Left lobe of liver (tissue), 2 donors: ENCODE measurements around the gene PERM1. TPM values are rescaled to one million over a fixed set of nuclear protein-coding genes. Genes with fewer than 3 reads are reported as not detected.
A peak's percentile ranks its signal among the peaks of the same experiment; 100 is the strongest.
"Not testable (repeated sequence)": the region's sequence is repeated elsewhere in the genome, so short reads cannot be mapped to it uniquely, and the experiment has no call there.

Experiments used
- ATAC-seq: fragments of 200-7000 bp; cut with Tn5 transposase; one replicate; pipeline ENCODE4 v1.9.1; 2020; ENCODE audit warnings: mild to moderate bottlenecking, moderate library complexity
- DNase-seq: peaks from one replicate; pipeline ENCODE4 v3.0.0-alpha.2; 2020; ENCODE audit warnings: low spot score
- total RNA-seq: library from RNA; stranded (reverse); gene quantifications from one replicate; pipeline ENCODE4 v1.2.1, GENCODE V29; 2021
- donor health status: DM: no; HTN: no; CAD: no; lungs with moderate emphysema.
- donor health status: DM: no; HTN: yes; CAD: no.

The PERM1 gene
- total RNA-seq, 1 donor from 2014 or later: 0.83 TPM

DNA sequence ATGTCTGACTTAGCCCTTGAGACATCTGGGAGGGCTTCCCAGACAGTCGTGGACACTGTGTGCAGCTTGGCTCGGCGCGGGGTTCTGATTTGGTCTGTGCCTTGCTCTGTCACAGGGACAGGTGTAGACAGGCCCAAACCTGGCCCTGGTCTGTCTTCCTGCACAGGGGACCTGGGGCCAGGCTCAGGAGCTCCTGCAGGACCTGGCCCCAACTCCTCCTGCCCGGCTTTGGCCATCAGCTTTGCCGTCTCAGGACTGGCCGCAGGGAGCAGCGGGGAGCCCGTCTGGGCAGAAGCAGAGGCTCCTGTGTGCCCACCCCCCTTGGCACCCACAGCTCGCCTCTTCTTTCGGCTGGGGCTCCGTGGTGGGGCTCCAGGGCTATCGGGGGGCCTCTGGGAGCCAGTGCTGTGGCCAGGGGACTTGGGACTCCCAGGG, 1.7 kb downstream of the PERM1 start:
- ATAC-seq: no peak
- DNase-seq: no peak

DNA sequence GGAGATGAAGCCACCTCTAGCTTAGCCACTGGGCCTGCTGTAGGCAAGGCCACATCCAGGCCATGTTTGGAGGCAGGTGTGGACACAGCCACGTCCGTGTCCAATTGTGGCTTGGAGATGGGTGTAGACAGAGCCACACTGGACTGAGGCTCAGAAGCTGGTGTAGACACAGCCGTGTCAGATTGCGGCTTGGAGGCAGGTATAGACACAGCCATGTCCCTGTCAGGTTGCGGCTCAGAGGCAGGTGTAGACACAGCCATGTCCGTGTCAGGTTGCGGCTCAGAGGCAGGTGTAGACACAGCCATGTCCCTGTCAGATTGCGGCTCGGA, 2.2 kb downstream of the PERM1 start:
- ATAC-seq (no peak), DNase-seq (no peak)

DNA sequence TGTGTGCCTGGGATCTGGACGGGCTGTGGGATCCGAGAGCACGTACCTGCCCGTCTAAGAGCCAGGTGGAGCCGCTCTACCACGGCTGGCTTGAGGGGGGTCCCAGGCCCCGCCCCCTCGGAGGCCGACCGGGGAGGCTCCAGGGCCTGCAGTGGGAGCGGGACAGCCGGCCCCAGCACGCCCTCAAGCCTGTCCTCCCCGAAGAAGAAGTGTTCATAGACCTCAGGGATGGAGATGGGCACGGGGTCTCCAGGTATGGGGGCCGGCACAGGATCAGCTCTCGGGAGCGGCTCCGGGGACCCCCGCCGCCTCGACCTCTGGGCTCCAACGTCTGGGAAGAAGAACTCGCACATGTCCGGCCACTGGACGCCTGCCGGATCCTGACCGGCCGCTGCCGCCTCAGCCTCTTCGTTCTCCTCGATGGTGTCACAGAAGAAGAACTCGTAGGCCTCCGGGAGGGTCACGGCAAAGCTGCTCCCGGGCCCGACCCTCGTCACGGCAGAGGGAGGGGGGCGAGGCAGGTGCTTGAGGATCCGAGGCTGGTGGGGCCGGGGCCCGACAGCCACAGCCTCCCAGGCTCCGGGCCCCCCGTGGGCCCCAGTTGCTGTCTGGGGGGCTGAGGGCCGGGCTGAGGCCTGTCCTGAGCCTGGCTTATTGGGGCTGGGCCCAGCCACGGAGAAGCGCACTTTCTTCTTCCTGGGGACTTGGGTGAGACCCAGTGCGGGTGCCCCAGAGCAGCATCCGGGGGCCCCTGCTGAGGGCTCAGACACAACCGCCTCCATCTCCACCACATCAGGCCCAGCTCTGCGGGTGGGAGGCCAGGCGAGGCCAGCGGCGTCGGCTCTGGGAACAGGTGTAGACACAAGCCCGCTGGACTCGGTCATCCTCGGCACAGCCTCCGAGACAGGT, 2.8 kb downstream of the PERM1 start:
- ATAC-seq (no peak), DNase-seq (no peak)

DNA sequence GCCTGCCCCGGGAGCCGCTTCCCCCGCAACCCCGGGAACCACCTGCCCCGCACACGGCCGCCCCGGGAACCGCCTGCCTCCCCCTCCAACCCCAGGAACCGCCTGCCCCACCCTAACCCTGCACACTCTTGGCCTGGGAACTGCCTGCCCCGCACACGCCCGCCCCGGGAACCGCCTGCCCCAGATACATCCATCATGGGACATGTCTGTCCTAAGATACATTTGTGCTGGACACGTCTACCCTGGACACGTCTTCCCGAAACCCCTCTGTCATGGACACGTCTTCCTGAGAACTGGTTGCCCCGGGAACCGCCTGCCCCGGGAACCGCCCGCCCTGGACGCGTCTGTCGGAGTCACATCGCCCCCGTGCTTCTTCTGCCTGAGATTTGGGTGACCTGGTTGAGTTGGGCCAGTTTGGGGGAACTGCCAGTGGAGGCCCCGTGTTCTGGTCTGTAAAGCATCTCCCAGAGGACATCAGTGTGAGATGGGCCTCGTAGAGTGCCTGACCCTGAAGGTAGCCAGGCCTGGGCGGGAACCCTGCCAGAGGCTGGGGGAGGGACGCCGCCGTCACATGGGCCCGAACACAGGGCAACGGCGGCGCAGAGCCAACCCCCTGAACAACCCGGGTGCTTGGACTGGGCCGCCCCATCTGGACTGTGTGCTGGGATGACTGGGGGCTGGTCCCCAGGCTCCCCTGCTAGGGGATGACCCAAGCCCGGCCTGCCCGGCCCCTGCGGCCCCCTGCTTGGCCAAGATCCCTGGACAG, 3.6 kb downstream of the PERM1 start:
- ATAC-seq (no peak), DNase-seq (no peak)

DNA sequence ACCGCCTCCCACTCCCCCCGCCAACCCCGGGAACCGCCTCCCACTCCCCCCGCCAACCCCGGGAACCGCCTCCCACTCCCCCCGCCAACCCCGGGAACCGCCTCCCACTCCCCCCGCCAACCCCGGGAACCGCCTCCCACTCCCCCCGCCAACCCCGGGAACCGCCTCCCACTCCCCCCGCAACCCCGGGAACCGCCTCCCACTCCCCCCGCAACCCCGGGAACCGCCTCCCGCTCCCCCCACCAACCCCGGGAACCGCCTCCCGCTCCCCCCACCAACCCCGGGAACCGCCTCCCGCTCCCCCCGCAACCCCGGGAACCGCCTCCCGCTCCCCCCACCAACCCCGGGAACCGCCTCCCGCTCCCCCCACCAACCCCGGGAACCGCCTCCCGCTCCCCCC, 5.1 kb downstream of the PERM1 start:
- not testable (repeated sequence) for ATAC-seq, DNase-seq

DNA sequence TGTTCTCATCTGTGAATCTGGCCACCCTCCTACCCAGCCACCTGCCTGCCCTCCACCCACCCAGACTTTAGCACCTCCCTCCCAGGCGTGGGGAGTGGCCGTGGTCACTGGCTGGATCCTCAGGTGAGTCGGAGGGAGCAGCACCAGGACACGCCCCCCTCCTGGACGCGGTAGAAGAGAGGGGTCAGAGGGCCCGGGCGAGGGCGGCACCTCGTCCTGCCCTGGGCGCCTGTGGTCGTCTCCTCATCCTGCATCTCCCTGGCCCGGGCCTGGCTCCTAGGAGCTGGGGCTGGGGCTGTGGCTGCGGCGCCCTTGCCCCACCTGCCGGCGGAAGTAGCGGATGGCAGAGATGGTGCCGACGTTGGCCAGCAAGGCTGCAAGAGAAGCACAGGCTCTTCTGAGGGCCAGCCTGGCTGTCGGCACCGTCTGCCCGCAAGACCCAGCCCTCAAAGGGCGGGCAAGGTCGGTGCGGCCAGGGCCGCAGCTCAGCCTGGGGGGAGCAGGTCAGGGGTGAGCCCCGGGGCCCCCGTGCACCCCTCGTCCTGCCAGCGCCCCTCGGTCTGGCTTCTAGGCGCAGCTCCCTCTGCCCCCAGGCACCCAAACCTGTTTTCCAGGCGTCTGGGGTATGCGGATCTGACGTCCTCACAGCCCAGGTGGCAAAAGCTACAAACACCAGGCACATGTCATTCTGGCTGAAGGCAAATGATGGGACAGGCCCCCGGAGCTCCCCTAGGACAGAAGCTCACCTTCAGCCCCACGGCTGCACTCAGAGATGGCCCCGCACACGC, 5.8 kb downstream of the PERM1 start:
- DNase-seq (no peak), ATAC-seq (peak; percentile 57)

DNA sequence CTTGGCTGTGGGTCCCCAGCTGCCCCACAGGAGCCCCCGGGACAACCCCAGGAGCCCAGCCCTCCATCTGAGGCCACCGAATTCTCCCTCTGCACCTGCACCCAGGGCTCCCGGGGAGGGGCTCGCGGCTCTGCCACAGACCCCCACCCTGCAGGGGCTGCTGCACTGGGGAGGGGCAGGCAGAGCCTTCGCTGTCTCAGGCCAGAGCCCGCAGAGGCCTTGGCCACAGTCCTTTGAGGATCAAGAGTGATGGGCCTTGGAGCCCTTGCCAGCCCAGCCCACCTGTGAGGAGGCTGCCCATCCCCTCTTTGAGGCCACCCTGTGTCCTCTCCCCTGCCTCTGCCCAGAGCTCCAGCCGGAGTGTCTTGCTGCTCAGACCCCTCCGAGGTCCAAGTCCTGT, 6.5 kb downstream of the PERM1 start:
- ATAC-seq: no peak
- DNase-seq: no peak

DNA sequence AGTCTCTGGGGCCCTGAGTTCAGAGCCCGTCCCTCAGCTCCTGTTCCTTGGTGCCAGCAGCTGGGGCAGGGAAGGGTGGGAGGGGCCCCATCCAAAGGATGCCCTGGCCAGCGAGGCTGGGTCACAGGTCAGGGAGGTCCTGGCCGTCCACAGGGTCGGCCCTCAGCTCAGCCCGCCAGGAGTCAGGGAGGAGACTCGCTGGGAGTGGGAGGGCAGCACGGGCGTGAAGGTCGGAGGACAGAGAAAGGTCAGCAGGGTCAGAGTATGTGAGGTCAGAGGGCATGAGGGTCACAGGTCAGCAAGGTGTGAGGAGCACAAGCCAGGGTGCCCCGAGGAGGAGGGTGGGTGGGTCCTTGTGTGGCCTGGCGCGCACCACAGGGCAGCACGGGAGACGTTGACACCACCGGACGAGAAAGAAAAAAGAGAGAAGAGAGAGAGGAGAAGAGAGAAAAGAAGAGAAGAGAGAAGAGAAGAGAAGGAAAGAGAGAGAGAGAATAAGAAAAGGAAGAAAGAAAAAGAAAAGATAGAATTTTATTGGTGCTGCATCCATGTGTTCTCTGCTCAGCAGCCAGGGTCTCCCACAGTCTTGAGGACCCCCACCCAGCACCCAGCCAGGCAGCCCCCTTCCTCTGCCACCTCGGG, 7.1 kb downstream of the PERM1 start:
- ATAC-seq (no peak), DNase-seq (no peak)

DNA sequence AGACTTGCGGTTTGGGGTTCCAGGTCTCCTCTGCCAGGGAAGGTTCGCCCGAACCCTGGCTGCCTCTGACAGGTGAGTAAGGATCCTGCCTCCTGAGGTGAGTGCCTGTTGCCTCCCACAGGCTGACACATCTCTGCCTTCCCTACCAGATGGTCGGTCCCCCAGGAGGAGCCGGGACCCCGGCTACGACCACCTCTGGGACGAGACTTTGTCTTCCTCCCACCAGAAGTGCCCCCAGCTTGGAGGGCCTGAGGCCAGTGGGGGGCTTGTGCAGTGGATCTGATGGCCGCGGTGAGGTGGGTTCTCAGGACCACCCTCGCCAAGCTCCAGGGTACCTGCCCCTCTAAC, 7.6 kb downstream of the PERM1 start:
- DNase-seq (no peak), ATAC-seq (no peak)

DNA sequence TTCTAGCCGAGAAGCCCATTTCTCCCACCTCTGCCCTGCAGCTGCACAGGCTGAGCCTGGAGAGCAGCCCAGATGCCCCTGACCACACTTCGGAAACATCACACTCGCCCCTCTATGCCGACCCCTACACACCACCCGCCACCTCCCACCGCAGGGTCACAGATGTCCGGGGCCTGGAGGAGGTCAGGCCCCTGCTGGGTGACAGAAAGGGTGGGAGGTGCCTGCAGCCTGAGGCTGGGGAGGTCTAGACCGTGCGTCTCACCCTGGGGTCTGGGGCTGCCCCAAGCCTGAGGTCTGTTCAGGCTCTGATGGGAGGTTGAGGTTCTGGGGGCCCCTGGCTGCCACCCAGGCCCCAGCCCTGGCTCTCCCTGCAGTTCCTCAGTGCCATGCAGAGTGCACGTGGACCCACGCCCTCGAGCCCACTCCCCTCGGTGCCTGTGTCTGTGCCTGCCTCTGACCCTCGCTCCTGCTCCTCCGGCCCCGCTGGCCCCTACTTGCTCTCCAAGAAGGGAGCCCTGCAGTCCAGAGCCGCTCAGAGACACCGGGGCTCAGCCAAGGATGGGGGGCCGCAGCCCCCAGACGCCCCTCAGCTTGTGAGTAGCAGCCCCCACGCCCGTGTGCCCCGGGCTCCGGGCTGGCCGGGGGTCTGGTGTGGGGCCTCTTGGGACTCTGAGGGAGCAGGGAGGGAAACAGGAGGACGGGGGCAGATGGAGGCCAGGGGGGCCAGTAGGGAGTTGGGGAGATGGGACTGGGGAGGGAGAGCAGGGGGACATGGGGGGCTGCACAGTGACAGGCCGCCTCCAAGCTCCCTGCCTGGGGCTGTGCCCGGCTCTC, 8.2 kb downstream of the PERM1 start:
- DNase-seq (no peak), ATAC-seq (no peak)

DNA sequence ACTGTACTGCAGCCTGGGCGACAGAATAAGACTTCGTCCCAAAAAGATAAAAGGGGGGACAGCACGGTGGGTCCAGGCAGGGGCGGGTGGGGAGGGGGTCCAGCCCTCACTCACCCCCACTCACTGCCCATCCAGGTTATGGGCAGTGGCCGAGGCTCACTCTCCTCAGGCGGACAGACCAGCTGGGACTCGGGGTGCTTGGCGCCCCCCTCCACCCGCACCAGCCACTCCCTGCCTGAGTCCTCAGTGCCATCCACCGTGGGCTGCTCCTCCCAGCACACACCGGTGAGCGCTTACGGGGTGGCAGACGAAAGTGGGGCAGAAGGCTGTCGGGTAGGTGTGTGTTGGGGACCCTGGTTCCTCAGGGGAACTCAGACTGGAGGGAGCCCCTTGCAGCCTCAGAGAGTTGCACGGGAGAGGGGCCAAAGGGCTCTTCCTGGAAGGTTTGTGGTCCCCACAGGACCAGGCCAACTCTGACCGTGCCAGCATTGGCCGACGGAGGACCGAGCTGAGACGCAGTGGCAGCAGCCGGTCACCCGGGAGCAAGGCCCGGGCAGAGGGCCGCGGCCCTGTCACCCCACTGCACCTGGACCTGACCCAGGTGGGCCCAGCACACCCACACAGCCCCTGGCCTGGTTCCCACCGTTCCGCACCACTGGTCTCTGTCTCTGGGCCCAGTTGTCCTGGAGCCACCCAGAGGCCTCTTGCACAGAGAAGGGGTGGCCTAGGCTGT, 9.0 kb downstream of the PERM1 start:
- no peak for DNase-seq

DNA sequence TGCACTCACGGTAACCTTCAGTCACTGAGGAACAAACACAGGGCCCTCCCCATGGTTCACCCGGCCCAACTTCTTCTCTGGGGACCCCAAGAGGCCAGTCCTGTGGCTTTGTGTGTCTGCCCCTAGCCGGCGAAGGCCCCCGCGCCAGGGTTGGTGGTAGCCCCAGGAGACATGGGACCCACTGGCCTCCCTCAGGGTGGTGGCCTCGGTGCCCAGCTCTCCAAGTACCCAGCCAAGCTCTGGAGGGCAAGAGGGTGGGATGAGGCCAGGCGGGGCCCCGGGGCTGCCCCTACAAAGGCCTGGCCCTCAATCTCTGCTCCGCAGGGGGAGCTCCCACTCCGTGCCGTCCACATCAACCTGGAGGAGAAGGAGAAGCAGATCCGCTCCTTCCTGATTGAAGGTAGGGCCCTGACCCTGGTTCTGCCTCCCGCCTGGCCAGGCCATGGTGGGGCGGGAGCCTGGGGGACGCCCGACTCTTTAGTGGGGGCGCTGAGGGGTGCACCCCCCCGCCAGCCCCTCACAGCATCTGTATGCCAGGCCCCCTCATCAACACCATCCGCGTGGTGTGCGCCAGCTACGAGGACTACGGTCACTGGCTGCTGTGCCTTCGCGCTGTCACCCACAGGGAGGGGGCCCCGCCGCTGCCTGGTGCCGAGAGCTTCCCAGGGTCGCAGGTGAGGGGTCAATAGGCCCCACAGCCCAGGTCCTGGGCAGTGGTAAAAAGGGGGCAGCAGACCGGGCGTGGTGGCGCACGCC, 10.0 kb downstream of the PERM1 start:
- ATAC-seq: no peak
- DNase-seq: no peak

More for the DNA sequence above, 9.0 kb downstream of the PERM1 start:
- ATAC-seq: no peak

DNA sequence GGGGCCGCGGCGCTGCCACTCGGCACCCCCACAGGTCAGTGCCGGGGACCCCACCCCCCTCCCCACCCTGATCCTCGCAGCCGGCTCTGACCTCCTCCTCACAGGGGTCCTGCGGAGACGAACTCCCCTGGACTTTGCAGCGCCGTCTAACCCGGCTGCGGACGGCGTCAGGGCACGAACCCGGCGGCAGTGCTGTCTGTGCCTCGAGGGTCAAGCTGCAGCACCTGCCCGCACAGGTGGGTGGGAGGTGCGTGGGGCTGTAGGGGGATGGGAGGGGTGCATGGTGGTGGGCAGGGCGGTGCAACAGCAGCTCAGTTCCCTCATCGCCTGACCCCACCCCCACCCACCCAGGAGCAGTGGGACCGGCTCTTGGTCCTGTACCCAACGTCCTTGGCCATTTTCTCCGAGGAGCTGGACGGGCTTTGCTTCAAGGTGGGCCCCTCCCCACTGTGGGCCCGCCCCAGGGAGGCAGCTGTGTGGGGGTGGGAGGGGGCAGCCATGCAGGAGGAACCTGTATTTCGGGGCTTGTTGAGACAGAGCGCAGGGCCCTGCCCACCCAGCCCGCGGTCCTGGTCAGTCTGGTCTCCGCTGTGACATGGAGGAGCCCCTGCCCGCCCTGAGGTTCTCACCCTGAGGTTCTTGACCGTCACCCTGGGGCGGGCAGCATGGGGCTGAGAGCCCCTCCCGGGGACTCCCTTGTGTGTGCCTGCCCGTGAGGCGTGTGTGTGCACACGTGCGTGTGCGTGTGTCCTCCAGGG, 10.7 kb downstream of the PERM1 start:
- DNase-seq (no peak), ATAC-seq (no peak)

DNA sequence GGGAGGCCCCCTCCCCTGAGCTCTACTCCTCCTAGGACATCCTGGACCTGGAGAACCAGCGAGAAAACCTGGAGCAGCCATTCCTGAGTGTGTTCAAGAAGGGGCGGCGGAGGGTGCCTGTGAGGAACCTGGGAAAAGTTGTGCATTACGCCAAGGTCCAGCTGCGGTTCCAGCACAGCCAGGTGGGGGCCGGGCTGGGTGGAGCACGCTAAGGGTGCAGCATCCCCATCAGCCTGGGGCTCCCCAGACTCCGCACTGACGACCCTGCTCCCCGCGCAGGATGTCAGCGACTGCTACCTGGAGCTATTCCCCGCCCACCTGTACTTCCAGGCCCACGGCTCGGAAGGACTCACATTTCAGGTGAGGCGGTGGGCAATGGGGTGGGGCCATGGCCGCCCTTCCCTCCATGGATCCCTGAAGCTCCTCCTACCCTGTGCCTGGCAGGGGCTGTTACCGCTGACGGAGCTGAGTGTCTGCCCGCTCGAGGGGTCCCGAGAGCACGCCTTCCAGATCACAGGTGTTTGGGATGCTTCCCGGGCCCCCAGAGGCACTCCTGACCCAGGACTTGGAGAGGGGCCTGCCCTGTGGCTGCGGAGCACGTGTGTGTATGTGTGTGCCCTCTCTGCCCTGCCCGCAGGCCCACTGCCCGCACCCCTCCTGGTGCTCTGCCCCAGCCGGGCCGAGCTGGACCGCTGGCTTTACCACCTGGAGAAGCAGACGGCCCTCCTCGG, 11.5 kb downstream of the PERM1 start:
- DNase-seq (no peak), ATAC-seq (no peak)

DNA sequence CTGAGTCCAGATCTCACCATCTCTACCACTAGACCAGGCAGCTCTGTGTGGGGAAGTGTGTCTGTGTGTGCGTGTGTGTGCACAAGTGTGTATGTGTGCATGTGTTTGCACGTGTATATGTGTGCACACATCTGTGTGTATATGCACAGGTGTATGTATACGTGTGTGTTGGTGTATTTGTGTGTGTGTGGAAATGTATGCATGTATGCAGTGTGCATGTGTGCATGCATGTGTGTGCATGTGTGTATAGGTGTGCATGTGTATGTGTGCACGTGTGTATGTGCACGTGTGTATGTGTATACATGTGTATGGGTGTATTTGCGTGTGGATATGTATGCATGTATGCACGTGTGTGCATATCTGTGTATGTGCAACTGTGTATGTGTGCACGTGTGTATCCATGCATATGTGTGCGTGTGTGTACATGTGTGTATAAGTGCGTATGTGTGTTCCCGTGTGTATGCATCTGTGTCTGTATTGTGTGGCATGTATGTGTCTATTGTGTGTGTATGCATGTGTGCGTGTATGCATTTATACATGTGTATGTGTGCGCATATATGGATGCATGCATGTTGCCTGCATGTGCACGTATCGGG, 12.5 kb downstream of the PERM1 start:
- ATAC-seq (no peak), DNase-seq (no peak)

DNA sequence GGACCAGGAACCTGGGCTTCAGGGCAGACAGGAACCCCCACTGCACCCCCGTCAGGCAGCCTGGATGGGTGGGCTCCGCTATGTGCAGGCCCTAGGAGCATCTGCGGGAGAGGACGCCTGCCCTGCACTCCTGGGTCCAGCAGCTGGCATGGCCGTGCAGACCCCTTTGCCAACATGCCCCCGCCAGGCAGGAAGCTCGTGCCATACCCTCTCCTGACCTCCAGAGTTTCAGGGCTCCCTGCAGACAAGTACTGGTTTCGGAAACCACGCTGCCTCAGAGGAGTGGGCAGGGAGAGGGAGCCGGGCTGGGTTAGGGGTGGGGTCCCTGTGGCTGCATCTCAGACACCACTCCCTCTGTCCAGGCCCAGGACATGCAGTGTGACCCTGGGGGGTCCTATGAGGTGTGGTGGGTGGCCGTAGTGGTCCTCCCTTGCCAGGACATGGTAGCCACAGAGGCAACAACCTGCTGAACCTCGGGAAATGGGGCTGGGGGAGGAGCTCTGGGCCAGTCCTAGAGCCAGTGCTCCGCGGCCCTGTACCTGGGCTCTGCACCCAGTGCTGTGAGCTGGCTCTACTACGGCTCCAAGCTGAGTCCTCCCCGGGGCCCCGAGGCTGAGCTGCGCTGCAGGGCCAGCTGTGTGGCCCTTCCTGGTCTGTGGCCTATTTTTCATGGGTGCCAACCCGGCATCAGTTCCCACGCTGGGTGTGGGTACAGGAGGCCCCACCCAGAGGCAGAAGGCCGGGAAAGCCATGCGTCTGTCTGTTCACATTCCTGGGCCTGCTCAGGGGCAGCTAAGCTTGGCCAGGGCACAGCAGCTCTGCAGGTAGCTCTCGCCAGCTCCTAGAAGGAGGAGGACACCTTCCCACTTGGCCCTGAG, 14.2 kb downstream of the PERM1 start:
- DNase-seq (no peak), ATAC-seq (no peak)
